ENCODE results near the gene RNU6-1. TPM values are rescaled to one million over a fixed set of nuclear protein-coding genes. Genes with fewer than 3 reads are reported as not detected.

Gene RNU6-1
- total and polyA plus RNA-seq, 2 experiments from 2014 or later, result not detected

DNA sequence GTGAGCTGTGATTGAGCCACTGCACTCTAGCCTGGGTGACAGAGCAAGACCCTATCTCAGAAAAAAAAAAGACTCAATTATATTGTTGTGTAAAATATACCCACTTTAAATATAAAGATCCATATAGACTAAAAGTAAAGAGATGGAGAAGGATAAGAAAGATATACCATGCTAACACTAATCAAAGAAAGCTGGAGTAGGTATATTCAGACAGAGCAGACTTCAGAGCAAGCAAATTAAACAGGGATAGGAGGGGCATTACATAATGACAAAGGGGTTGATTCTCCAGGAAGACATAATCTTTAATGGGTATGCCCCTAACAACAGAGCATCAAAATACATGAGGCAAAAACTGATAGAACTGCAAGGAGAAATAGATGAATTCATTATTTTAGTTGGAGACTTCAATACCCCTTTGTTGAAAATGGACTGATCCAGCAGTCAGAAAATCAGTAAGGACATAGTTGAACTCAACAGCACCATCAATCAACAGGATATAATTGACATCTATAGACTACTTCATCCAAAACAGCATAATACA lies 31.1 kb upstream of the RNU6-1 start (continued):
- TF ChIP-seq, protein P1, sequence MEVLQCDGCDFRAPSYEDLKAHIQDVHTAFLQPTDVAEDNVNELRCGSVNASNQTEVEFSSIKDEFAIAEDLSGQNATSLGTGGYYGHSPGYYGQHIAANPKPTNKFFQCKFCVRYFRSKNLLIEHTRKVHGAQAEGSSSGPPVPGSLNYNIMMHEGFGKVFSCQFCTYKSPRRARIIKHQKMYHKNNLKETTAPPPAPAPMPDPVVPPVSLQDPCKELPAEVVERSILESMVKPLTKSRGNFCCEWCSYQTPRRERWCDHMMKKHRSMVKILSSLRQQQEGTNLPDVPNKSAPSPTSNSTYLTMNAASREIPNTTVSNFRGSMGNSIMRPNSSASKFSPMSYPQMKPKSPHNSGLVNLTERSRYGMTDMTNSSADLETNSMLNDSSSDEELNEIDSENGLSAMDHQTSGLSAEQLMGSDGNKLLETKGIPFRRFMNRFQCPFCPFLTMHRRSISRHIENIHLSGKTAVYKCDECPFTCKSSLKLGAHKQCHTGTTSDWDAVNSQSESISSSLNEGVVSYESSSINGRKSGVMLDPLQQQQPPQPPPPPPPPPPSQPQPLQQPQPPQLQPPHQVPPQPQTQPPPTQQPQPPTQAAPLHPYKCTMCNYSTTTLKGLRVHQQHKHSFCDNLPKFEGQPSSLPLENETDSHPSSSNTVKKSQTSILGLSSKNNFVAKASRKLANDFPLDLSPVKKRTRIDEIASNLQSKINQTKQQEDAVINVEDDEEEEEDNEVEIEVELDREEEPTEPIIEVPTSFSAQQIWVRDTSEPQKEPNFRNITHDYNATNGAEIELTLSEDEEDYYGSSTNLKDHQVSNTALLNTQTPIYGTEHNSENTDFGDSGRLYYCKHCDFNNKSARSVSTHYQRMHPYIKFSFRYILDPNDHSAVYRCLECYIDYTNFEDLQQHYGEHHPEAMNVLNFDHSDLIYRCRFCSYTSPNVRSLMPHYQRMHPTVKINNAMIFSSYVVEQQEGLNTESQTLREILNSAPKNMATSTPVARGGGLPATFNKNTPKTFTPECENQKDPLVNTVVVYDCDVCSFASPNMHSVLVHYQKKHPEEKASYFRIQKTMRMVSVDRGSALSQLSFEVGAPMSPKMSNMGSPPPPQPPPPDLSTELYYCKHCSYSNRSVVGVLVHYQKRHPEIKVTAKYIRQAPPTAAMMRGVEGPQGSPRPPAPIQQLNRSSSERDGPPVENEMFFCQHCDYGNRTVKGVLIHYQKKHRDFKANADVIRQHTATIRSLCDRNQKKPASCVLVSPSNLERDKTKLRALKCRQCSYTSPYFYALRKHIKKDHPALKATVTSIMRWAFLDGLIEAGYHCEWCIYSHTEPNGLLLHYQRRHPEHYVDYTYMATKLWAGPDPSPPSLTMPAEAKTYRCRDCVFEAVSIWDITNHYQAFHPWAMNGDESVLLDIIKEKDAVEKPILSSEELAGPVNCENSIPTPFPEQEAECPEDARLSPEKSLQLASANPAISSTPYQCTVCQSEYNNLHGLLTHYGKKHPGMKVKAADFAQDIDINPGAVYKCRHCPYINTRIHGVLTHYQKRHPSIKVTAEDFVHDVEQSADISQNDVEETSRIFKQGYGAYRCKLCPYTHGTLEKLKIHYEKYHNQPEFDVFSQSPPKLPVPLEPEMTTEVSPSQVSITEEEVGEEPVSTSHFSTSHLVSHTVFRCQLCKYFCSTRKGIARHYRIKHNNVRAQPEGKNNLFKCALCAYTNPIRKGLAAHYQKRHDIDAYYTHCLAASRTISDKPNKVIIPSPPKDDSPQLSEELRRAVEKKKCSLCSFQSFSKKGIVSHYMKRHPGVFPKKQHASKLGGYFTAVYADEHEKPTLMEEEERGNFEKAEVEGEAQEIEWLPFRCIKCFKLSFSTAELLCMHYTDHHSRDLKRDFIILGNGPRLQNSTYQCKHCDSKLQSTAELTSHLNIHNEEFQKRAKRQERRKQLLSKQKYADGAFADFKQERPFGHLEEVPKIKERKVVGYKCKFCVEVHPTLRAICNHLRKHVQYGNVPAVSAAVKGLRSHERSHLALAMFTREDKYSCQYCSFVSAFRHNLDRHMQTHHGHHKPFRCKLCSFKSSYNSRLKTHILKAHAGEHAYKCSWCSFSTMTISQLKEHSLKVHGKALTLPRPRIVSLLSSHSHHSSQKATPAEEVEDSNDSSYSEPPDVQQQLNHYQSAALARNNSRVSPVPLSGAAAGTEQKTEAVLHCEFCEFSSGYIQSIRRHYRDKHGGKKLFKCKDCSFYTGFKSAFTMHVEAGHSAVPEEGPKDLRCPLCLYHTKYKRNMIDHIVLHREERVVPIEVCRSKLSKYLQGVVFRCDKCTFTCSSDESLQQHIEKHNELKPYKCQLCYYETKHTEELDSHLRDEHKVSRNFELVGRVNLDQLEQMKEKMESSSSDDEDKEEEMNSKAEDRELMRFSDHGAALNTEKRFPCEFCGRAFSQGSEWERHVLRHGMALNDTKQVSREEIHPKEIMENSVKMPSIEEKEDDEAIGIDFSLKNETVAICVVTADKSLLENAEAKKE (CRISPR knock-in tag; IDR thresholded peaks at IDR 0.05), result no peak

DNA sequence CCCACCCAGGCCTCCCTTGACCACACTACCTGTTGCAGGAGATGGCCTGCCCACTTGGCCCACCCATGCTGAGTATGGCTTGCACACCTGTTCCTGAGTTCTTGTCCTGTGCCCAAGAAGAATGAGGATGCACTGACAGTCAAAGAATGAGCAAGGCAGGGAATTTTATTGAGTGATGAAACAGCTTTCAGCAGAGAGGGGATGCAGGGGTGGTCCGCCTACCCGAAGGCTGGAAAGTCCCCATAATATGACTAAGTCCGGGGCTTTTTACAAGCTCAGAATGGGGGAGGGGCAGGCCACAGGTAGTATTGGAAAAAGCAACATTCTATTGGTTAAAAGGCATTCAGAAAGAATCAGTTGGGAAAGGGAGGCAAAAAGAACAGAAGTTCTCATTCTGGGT lies 29.9 kb upstream of the RNU6-1 start:
- Histone ChIP-seq H4K20me1 (replicated peaks; ENCODE audit: insufficient read depth) (no peaks in the 10 kb centered on the region), H3K27me3 (ENCODE audit: insufficient read depth) (no peaks in the 10 kb centered on the region), H3K4me2 (no peak overlapping the region), H3K79me2 (replicated peaks; ENCODE audit: insufficient read depth) (no peaks in the 10 kb centered on the region), H2AFZ (no peak overlapping the region), H3K4me3 (no peak overlapping the region), H3F3A (replicated peaks; ENCODE audit: low read depth) (no peaks in the 10 kb centered on the region), H3K27ac (ENCODE audit: low read depth) (no peak overlapping the region), H3K4me1 (ENCODE audit: insufficient read depth) (peaks cover 9% of the 10 kb centered on the region; the same call in 1 of the 2 replicates), H3K36me3 (ENCODE audit: insufficient read depth) (no peaks in the 10 kb centered on the region; the same call in 1 of the 2 replicates), H3K9me2 (ENCODE audit: insufficient read depth) (no peaks in the 10 kb centered on the region)
- no peak for DNase-seq (ENCODE audit: low spot score)
- TF ChIP-seq JUNB (IDR thresholded peaks at IDR 0.05; ENCODE audit: unreplicated experiment) (no peak), CREB1 (CRISPR knock-in tag; IDR thresholded peaks at IDR 0.05; ENCODE audit: low read depth) (no peak), POLR2AphosphoS5 (IDR thresholded peaks at IDR 0.05; ENCODE audit: low read depth) (no peak), ZNF114 (CRISPR knock-in tag; IDR thresholded peaks at IDR 0.05) (no peak), NANOG (IDR thresholded peaks at IDR 0.05; ENCODE audit: borderline replicate concordance) (no peak), EZH2phosphoT487 (IDR thresholded peaks at IDR 0.05; ENCODE audit: unreplicated experiment) (no peak), ZNF331 (CRISPR knock-in tag; IDR thresholded peaks at IDR 0.05; ENCODE audit: low read depth) (no peak)
- TF ChIP-seq, protein P1 (CRISPR knock-in tag; IDR thresholded peaks at IDR 0.05), result no peak
- TF ChIP-seq, protein P2, sequence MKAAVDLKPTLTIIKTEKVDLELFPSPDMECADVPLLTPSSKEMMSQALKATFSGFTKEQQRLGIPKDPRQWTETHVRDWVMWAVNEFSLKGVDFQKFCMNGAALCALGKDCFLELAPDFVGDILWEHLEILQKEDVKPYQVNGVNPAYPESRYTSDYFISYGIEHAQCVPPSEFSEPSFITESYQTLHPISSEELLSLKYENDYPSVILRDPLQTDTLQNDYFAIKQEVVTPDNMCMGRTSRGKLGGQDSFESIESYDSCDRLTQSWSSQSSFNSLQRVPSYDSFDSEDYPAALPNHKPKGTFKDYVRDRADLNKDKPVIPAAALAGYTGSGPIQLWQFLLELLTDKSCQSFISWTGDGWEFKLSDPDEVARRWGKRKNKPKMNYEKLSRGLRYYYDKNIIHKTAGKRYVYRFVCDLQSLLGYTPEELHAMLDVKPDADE (IDR thresholded peaks at IDR 0.05), result no peak
- Mint-ChIP-seq H3K4me1 (peaks cover 9% of the 10 kb centered on the region; the same call in 2 of the 3 replicates), H3K36me3 (ENCODE audit: low read depth) (peaks cover 16% of the 10 kb centered on the region; the same call in 2 of the 3 replicates), H3K9me3 (peaks cover 27% of the 10 kb centered on the region), H3K27me3 (ENCODE audit: insufficient read depth, low read depth, poor library complexity) (peaks cover 7% of the 10 kb centered on the region), H3K27ac (no peak overlapping the region), H3K4me3 (no peak overlapping the region)
- no peak for ATAC-seq

All from GM23338 (cell line).